HUES48 (cell line): Measurements from ENCODE around the gene ZNF799.
"Not testable (repeated sequence)": the region's sequence is repeated elsewhere in the genome, so short reads cannot be mapped to it uniquely, and the experiment has no call there.

ENCODE experiments used
- H3K27ac ChIP-seq: one replicate; pipeline ENCODE4 v1.7.0; 2013; ENCODE audit warnings: low read depth, low read length, inconsistent platforms
- H3K27me3 ChIP-seq: 2 replicates; pipeline ENCODE4 v1.6.1; 2013; ENCODE audit warnings: mild to moderate bottlenecking, low read length; ENCODE audit not compliant: control insufficient read depth, insufficient read depth
- H3K36me3 ChIP-seq: 2 replicates; pipeline ENCODE4 v1.6.1; 2013; ENCODE audit warnings: low read length; ENCODE audit not compliant: control insufficient read depth, insufficient read depth
- H3K4me1 ChIP-seq: 2 replicates; pipeline ENCODE4 v1.6.1; 2013; ENCODE audit warnings: mild to moderate bottlenecking, low read length; ENCODE audit not compliant: control insufficient read depth, insufficient read depth
- H3K4me3 ChIP-seq: 2 replicates; pipeline ENCODE4 v1.5.1; 2013; ENCODE audit warnings: mild to moderate bottlenecking, low read depth, low read length
- H3K9ac ChIP-seq: 2 replicates; pipeline ENCODE4 v1.6.1; 2013; ENCODE audit warnings: mild to moderate bottlenecking, low read depth, low read length, moderate library complexity
- H3K9me3 ChIP-seq: 2 replicates; pipeline ENCODE4 v1.6.1; 2013; ENCODE audit warnings: low read length; ENCODE audit not compliant: control insufficient read depth, insufficient read depth

The ZNF799 gene

GRCh38 chr19:12400633-12401502 is at the start of gene ZNF799:
TSS of gene ZNF799 (minus strand) at chr19:12401271. CDS start at chr19:12401070, 201 bp downstream.
- 0 out of 2 replicates have a peak, but pooled peaks cover 5% of the 10 kb centered on the region for H3K27me3 ChIP-seq
- peak within 1 kb of the TSS; percentile 76 for H3K4me3 ChIP-seq
- peak within 1 kb of the TSS; percentile 78 for H3K27ac ChIP-seq
- peaks cover 3% of the 10 kb centered on the region; the same call in 1 of the 2 replicates for H3K9me3 ChIP-seq
- 0 out of 2 replicates have a peak, but pooled peaks cover 5% of the 10 kb centered on the region for H3K4me1 ChIP-seq
- H3K9ac ChIP-seq, result no peak within 1 kb of the TSS
- H3K36me3 ChIP-seq, result no peaks in the 10 kb centered on the region

- H3K4me1 ChIP-seq, result no peaks in the 10 kb centered on the region
- H3K4me3 ChIP-seq, result no peak overlapping the region
- no peaks in the 10 kb centered on the region for H3K27me3 ChIP-seq
- H3K9me3 ChIP-seq, result peaks cover 45% of the 10 kb centered on the region
- no peak overlapping the region for H3K27ac ChIP-seq
- no peak overlapping the region for H3K9ac ChIP-seq
- H3K36me3 ChIP-seq, result no peaks in the 10 kb centered on the region
These were observed 49.8 kb upstream of the ZNF799 start for GRCh38 chr19:12450844-12451243.

- no peaks in the 10 kb centered on the region for H3K4me1 ChIP-seq
- peaks cover 40% of the 10 kb centered on the region for H3K9me3 ChIP-seq
- H3K27ac ChIP-seq, result no peak overlapping the region
These were observed 47.7 kb upstream of the ZNF799 start for GRCh38 chr19:12448808-12449207.

GRCh38 chr19:12440541-12441316 is 39.7 kb upstream of the ZNF799 start, which contains the start of gene ZNF443:
TSS of gene ZNF443 (minus strand) at chr19:12441021. CDS start at chr19:12440914, 107 bp downstream.
- peak within 1 kb of the TSS; percentile 91 for H3K27ac ChIP-seq
- H3K27me3 ChIP-seq, result no peaks in the 10 kb centered on the region
- H3K9me3 ChIP-seq, result peaks cover 3% of the 10 kb centered on the region; the same call in 1 of the 2 replicates
- H3K4me1 ChIP-seq, result no peaks in the 10 kb centered on the region
- H3K36me3 ChIP-seq, result no peaks in the 10 kb centered on the region
- H3K9ac ChIP-seq, result peak within 1 kb of the TSS; percentile 79
- H3K4me3 ChIP-seq, result peak within 1 kb of the TSS; percentile 89

More at GRCh38 chr19:12448808-12449207, 47.7 kb upstream of the ZNF799 start:
- no peaks in the 10 kb centered on the region for H3K36me3 ChIP-seq
- H3K27me3 ChIP-seq, result no peaks in the 10 kb centered on the region
- no peak overlapping the region for H3K4me3 ChIP-seq
- H3K9ac ChIP-seq, result no peak overlapping the region

- peak overlapping the region; percentile 89 for H3K4me3 ChIP-seq
- not testable (repeated sequence) for H3K4me1 ChIP-seq, H3K36me3 ChIP-seq, H3K27me3 ChIP-seq, H3K9me3 ChIP-seq
- peak overlapping the region; percentile 91 for H3K27ac ChIP-seq
- peak overlapping the region; percentile 79 for H3K9ac ChIP-seq
These were observed 38.8 kb upstream of the ZNF799 start for GRCh38 chr19:12439686-12440540.

- not testable (repeated sequence) for H3K9ac ChIP-seq, H3K4me1 ChIP-seq, H3K27me3 ChIP-seq, H3K4me3 ChIP-seq, H3K27ac ChIP-seq
- Histone ChIP-seq H3K36me3 (peaks cover 31% of the 10 kb centered on the region), H3K9me3 (peaks cover 40% of the 10 kb centered on the region)
These were observed 29.7 kb upstream of the ZNF799 start for GRCh38 chr19:12430726-12431299.

- H3K9me3 ChIP-seq, result peaks cover 39% of the 10 kb centered on the region
- no peak overlapping the region for H3K27ac ChIP-seq
- no peaks in the 10 kb centered on the region for H3K4me1 ChIP-seq
- peaks cover 23% of the 10 kb centered on the region for H3K36me3 ChIP-seq
- H3K4me3 ChIP-seq, result no peak overlapping the region
- no peak overlapping the region for H3K9ac ChIP-seq
- H3K27me3 ChIP-seq, result no peaks in the 10 kb centered on the region
These were observed 24.8 kb upstream of the ZNF799 start for GRCh38 chr19:12425888-12426274.

- no peak overlapping the region for H3K9ac ChIP-seq
- H3K27ac ChIP-seq, result no peak overlapping the region
- H3K27me3 ChIP-seq, result no peaks in the 10 kb centered on the region
- peaks cover 37% of the 10 kb centered on the region for H3K9me3 ChIP-seq
- H3K4me3 ChIP-seq, result no peak overlapping the region
- H3K36me3 ChIP-seq, result peaks cover 17% of the 10 kb centered on the region
- no peaks in the 10 kb centered on the region for H3K4me1 ChIP-seq
These were observed 24.3 kb upstream of the ZNF799 start for GRCh38 chr19:12425236-12425887.

GRCh38 chr19:12417273-12417672 is 16.2 kb upstream of the ZNF799 start:
- not testable (repeated sequence) for H3K27ac ChIP-seq, H3K27me3 ChIP-seq, H3K9ac ChIP-seq, H3K4me1 ChIP-seq, H3K36me3 ChIP-seq, H3K4me3 ChIP-seq
- peaks cover 39% of the 10 kb centered on the region for H3K9me3 ChIP-seq

- no peak overlapping the region for H3K4me3 ChIP-seq
These were observed 10.8 kb upstream of the ZNF799 start for GRCh38 chr19:12411893-12412292.

More at GRCh38 chr19:12411893-12412292, 10.8 kb upstream of the ZNF799 start:
- H3K9me3 ChIP-seq, result peaks cover 33% of the 10 kb centered on the region
- H3K27me3 ChIP-seq, result no peaks in the 10 kb centered on the region
- H3K36me3 ChIP-seq, result no peaks in the 10 kb centered on the region
- H3K27ac ChIP-seq, result no peak overlapping the region
- H3K9ac ChIP-seq, result no peak overlapping the region
- no peaks in the 10 kb centered on the region for H3K4me1 ChIP-seq
